ENCODE measurements around the gene UBL4B.

Gene UBL4B

GRCh38 chr1:110133436-110133835, 21.2 kb downstream of the UBL4B start:
- DNase-seq (ENCODE audit: low read depth in 1 of 2, low spot score in 1 of 2): no peak
- no peak for TF ChIP-seq JUND (IDR thresholded peaks at IDR 0.05; ENCODE audit: low read depth)
- in situ Hi-C loops (cut with HindIII; ENCODE audit: low pct_unique_long_range_greater_than_20kb, low sequenced_read_pairs): no loop called here

GRCh38 chr1:110134050-110134595, 21.9 kb downstream of the UBL4B start:
- no peak for TF ChIP-seq JUND (IDR thresholded peaks at IDR 0.05; ENCODE audit: low read depth)
- DNase-seq (ENCODE audit: low read depth in 1 of 2, low spot score in 1 of 2): peak; percentile 43 to 50
- in situ Hi-C loops (cut with HindIII; ENCODE audit: low pct_unique_long_range_greater_than_20kb, low sequenced_read_pairs): no loop called here

DNA sequence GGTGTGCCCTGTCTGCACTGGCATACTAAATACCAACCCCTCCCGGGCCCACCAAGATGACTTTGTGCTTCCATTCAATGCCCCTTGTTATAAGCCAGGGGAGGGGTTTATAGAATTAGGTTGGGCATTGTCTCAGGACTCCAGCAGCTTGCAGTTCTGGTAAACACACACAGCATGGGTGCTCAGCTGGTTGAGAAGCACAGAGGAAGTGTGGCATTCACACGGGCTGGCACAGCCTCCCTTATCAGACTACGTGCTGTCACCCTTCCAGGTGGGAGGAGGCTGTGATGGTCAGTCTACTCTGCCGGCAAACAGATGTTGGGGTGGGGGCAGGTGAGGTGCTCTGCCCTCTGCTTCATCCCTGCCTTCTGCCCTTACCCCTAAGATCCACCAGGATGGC, 23.0 kb downstream of the UBL4B start:
- no peak for DNase-seq (ENCODE audit: low read depth in 1 of 2, low spot score in 1 of 2)
- TF ChIP-seq JUND (IDR thresholded peaks at IDR 0.05; ENCODE audit: low read depth): no peak

DNA sequence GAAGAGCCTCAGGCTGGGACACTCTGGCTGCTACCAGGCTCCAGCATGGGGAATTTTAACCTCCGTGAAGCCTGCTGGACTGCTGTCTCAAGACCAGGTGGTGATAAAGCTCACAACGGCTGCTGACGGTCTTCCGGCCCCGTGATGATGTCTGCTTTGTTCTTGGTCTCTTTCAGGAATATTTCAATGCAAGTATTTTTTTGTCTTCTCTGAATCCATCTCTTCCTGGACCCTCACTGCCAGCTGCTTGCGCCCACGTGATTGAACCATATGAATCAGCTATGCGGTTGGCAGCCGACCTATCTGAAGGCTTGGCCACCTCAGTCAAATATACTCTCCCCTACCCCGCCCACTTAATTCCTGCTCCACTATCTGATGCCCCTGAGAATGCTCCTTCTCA, 23.4 kb downstream of the UBL4B start:
- no peak for DNase-seq (ENCODE audit: low read depth in 1 of 2, low spot score in 1 of 2)
- in situ Hi-C loops (cut with HindIII; ENCODE audit: low pct_unique_long_range_greater_than_20kb, low sequenced_read_pairs): no loop called here
- no peak for TF ChIP-seq JUND (IDR thresholded peaks at IDR 0.05; ENCODE audit: low read depth)

More for the DNA sequence above, 23.0 kb downstream of the UBL4B start:
- in situ Hi-C loops (cut with HindIII; ENCODE audit: low pct_unique_long_range_greater_than_20kb, low sequenced_read_pairs): no loop called here

- DNase-seq (ENCODE audit: low read depth in 1 of 2, low spot score in 1 of 2): peak in 1 of 2 experiments; percentile 51
- no peak for TF ChIP-seq JUND (IDR thresholded peaks at IDR 0.05; ENCODE audit: low read depth)
These were observed 24.7 kb downstream of the UBL4B start for GRCh38 chr1:110136911-110137310.

DNA sequence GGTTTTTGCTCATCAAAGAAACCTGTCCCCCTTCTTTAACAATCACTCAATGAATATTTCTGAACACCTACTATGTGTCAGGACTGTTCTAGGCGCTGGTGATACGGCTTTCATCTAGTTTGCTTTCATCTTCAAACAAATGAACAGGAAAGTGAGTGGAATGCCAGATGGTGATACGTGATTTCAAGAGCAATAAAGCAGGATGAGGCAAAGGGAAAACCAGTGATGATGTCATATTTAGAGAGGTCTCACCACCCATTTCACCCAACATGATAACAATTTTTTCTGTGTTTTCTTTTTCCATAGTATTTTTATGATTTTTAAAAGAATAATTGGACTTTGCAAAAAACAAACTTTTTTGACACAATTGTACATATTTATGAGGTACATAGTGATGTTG, 26.7 kb downstream of the UBL4B start:
- in situ Hi-C loops (cut with HindIII; ENCODE audit: low pct_unique_long_range_greater_than_20kb, low sequenced_read_pairs): no loop called here
- TF ChIP-seq JUND (IDR thresholded peaks at IDR 0.05; ENCODE audit: low read depth): no peak
- no peak for DNase-seq (ENCODE audit: low read depth in 1 of 2, low spot score in 1 of 2)

More at GRCh38 chr1:110136911-110137310, 24.7 kb downstream of the UBL4B start:
- in situ Hi-C loops (cut with HindIII; ENCODE audit: low pct_unique_long_range_greater_than_20kb, low sequenced_read_pairs): no loop called here

DNA sequence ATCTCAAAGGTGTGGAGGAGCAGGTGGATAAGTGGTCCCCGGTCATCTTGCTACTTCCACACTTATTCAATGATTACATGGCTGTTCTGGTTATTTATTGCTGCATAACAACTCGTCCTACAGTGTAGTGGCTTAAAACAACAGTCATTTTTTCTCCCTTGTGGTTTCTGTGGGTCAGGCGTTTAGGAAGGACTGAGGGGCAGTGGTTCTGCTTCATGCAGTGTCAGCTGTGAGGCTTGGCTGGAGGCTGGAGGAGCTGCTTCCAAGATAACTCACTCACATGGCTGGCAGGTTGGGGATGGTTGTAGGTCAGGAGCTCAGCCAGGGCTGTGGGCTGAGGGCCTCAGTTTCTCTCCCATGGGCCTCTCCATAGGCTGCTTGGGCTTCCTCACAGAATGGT, 32.1 kb downstream of the UBL4B start:
- in situ Hi-C loops (cut with HindIII; ENCODE audit: low pct_unique_long_range_greater_than_20kb, low sequenced_read_pairs): no loop called here
- TF ChIP-seq JUND (IDR thresholded peaks at IDR 0.05; ENCODE audit: low read depth): no peak
- no peak for DNase-seq (ENCODE audit: low read depth in 1 of 2, low spot score in 1 of 2)

DNA sequence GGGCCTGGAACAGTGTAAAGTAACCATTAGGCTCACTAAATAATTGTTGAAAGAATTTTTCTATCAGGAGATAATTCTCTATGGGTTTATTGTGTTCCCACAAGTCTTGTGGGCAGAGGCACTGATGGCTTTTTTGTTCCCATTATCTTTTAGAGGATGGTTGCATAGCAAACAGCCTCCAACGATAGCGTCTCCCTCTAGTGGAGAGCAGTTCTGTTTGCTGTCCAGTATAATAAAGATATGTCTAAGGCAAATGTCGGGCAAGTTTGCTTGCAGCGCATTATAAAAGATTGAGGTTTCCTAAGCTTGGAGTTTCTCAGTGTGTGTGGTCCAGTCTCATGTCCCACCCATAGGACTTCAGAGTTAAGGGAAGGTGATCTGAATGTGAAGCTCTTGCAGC, 36.7 kb downstream of the UBL4B start:
- peak in 1 of 2 experiments; percentile 23 for DNase-seq (ENCODE audit: low read depth in 1 of 2, low spot score in 1 of 2)
- no peak for TF ChIP-seq JUND (IDR thresholded peaks at IDR 0.05; ENCODE audit: low read depth)
- in situ Hi-C loops (cut with HindIII; ENCODE audit: low pct_unique_long_range_greater_than_20kb, low sequenced_read_pairs): no loop called here

- TF ChIP-seq JUND (IDR thresholded peaks at IDR 0.05; ENCODE audit: low read depth): no peak
- in situ Hi-C loops (cut with HindIII; ENCODE audit: low pct_unique_long_range_greater_than_20kb, low sequenced_read_pairs): no loop called here
- DNase-seq (ENCODE audit: low read depth in 1 of 2, low spot score in 1 of 2): peak; percentile 67 to 72
These were observed 38.3 kb downstream of the UBL4B start, which contains the start of gene SLC6A17 for GRCh38 chr1:110150330-110151174. SLC6A17 (plus strand) TSS chr1:110150494; CDS start chr1:110166930, 16,436 bp downstream.

DNA sequence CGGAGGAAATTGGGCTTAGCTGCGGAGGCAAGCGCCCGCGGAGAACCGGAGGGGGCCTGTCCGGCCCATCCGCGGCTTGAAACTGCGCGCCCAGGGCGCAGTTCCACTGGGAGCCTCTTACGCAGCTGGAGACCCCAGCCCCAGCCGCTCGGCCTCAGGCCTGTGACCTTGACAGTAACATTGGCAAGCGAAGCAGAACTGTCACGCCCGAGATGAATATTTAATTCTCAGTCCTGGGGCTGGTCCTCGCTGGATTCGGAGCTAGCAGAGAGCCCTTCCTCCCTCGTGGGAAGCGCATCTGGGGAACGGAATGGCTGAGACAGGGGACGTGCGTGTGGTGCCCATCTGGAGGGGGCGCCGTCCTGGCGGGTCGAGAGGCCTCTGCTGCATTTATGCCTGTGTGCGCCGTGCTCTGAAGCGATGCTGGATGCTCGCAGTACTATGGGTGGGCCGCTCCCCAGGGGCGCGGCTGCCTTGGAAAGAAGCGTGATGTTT, 39.0 kb downstream of the UBL4B start:
- in situ Hi-C loops (cut with HindIII; ENCODE audit: low pct_unique_long_range_greater_than_20kb, low sequenced_read_pairs): no loop called here
- DNase-seq (ENCODE audit: low read depth in 1 of 2, low spot score in 1 of 2): no peak
- TF ChIP-seq JUND (IDR thresholded peaks at IDR 0.05; ENCODE audit: low read depth): no peak

GRCh38 chr1:110152133-110152785, 40.0 kb downstream of the UBL4B start:
- no peak for TF ChIP-seq JUND (IDR thresholded peaks at IDR 0.05; ENCODE audit: low read depth)
- DNase-seq (ENCODE audit: low read depth in 1 of 2, low spot score in 1 of 2): no peak
- in situ Hi-C loops (cut with HindIII; ENCODE audit: low pct_unique_long_range_greater_than_20kb, low sequenced_read_pairs): no loop called here

GRCh38 chr1:110153407-110153950, 41.2 kb downstream of the UBL4B start:
- TF ChIP-seq JUND (IDR thresholded peaks at IDR 0.05; ENCODE audit: low read depth): no peak
- DNase-seq (ENCODE audit: low read depth in 1 of 2, low spot score in 1 of 2): peak; percentile 35 to 76
- in situ Hi-C loops (cut with HindIII; ENCODE audit: low pct_unique_long_range_greater_than_20kb, low sequenced_read_pairs): no loop called here

Measured in T47D (cell line).